ENCODE results near the gene M1AP. TPM values are rescaled to one million over a fixed set of nuclear protein-coding genes. Genes with fewer than 3 reads are reported as not detected.

Gene M1AP
- total and polyA plus RNA-seq, 2 of the 4 experiments (the other 2 are of a cell fraction), result 0.03 TPM; not detected in 1

DNA sequence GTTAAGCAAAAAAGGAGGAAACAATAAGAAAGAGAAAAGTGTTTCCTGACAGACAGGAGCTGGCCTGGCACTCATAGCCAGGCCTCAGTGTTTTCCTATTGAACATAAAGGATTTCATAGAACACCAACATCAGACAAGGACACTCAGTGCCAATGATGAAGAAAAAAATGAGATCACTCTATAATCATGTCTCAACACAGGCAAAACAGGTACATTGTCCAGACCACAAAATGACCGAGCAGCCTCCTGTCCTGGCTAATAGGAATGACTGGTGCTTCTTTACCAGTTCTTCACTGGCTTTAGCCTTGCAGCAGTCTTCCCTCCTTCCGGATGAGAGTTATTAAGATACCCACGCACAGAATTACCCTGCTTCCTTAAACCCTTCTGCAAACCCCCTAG lies 41.5 kb upstream of the M1AP start:
- in situ Hi-C loops (cut with MboI; ENCODE audit: low sequenced_read_pairs), result loop anchor here (25.0 kb wide), 2 partner anchors 723 to 923 kb away; no protein-coding TSS in a partner anchor
- peaks cover 4% of the 10 kb centered on the region; the same call in 1 of the 2 replicates for H3K27me3 ChIP-seq (ENCODE audit: control insufficient read depth, insufficient read depth, low read length)
- ChIA-PET POLR2A (ENCODE audit: unreplicated experiment) (no interaction called here), CTCF (no interaction called here)
- no peak overlapping the region for H2BK15ac ChIP-seq (ENCODE audit: low read depth, low read length)
- 51% methylated on average over 3 of the region's 3 CpGs; no CpG with 5 or more reads in 1 of the 2 experiments for WGBS, 2 experiments (ENCODE audit: extremely low coverage in 2 of 2, insufficient read length in 1 of 2)
- H3K18ac ChIP-seq (ENCODE audit: low read depth, low read length), result no peak overlapping the region
- no peaks in the 10 kb centered on the region for H3K9me3 ChIP-seq (ENCODE audit: control insufficient read depth, insufficient read depth, low read length)
- BruUV-seq (replicated peaks), result no TSS peak
- no peak overlapping the region for H3K9ac ChIP-seq (ENCODE audit: low read depth, low read length)
- H2BK5ac ChIP-seq (ENCODE audit: low read depth, low read length, poor library complexity, severe bottlenecking), result no peak overlapping the region
- H2AFZ ChIP-seq (replicated peaks; ENCODE audit: low read length, poor library complexity), result no peak overlapping the region
- no peak for ATAC-seq (ENCODE audit: low read depth)
- no peak overlapping the region for H2AK5ac ChIP-seq (ENCODE audit: low read depth, low read length)
- no peaks in the 10 kb centered on the region for H3K79me1 ChIP-seq (ENCODE audit: low read depth in 1 of 2, low read length in 2 of 2)
- no peak overlapping the region for H3K4me2 ChIP-seq (ENCODE audit: low read depth, low read length)
- H4K5ac ChIP-seq (ENCODE audit: low read depth, low read length), result no peak overlapping the region
- H3K4me1 ChIP-seq (ENCODE audit: control insufficient read depth, insufficient read depth, low read length), result peaks cover 9% of the 10 kb centered on the region; the same call in 1 of the 2 replicates
- no peak for DNase-seq
- no peaks in the 10 kb centered on the region for H4K20me1 ChIP-seq (ENCODE audit: insufficient read depth, low read length)
- intact Hi-C loops (cut with micrococcal nuclease), result loop anchor here (1.0 to 10.0 kb wide), 6 partner anchors 173 to 938 kb away; no protein-coding TSS in a partner anchor
- no peak overlapping the region for H3K4me3 ChIP-seq (ENCODE audit: insufficient read depth, low read depth, low read length)
- H2BK20ac ChIP-seq (ENCODE audit: low read depth, low read length), result no peak overlapping the region
- no peak overlapping the region for H3K23ac ChIP-seq (ENCODE audit: low read depth, low read length)
- H4K8ac ChIP-seq (ENCODE audit: low read depth in 2 of 2, low read length in 2 of 2), result no peak overlapping the region
- no peaks in the 10 kb centered on the region for H3K36me3 ChIP-seq (ENCODE audit: control insufficient read depth, insufficient read depth, low read length)
- H3K4ac ChIP-seq (ENCODE audit: low read depth, low read length), result no peak overlapping the region
- H3K56ac ChIP-seq (ENCODE audit: extremely low read depth, insufficient read depth, low read length), result no peak overlapping the region
- no peak overlapping the region for H2BK120ac ChIP-seq (ENCODE audit: low read depth, low read length)
- H2AK9ac ChIP-seq (replicated peaks; ENCODE audit: low read depth, low read length, poor library complexity), result no peak overlapping the region
- dilution Hi-C loops (cut with HindIII; ENCODE audit: low sequenced_read_pairs, unreplicated experiment), result no loop called here
- H3K14ac ChIP-seq (replicated peaks; ENCODE audit: low read depth, low read length), result no peak overlapping the region
- no peaks in the 10 kb centered on the region; the same call in 1 of the 2 replicates for H3K9me1 ChIP-seq (ENCODE audit: insufficient read depth, low read length)
- no peak for TF ChIP-seq FOS (IDR thresholded peaks at IDR 0.05; ENCODE audit: low read depth, low read length)
- no peak overlapping the region for H4K91ac ChIP-seq (ENCODE audit: insufficient read depth, low read depth, low read length)
- no peak overlapping the region for H3K27ac ChIP-seq (ENCODE audit: insufficient read depth, low read length)
